NT2/D1 (cell line): Measurements from ENCODE around the gene ACP1.

Experiments used
- SUZ12 ChIP-seq: IDR thresholded peaks from 2 replicates; pipeline ENCODE4 v1.6.1; 2011; ENCODE audit not compliant: insufficient read length, insufficient read depth; ENCODE audit errors: extremely low read depth
- YY1 ChIP-seq: IDR thresholded peaks from 2 replicates; pipeline ENCODE4 v1.6.1; 2011; ENCODE audit not compliant: insufficient read length, insufficient read depth
- ZNF274 ChIP-seq: IDR thresholded peaks from 2 replicates; pipeline ENCODE4 v1.6.1; 2011; ENCODE audit warnings: mild to moderate bottlenecking, low read depth, low read length

DNA sequence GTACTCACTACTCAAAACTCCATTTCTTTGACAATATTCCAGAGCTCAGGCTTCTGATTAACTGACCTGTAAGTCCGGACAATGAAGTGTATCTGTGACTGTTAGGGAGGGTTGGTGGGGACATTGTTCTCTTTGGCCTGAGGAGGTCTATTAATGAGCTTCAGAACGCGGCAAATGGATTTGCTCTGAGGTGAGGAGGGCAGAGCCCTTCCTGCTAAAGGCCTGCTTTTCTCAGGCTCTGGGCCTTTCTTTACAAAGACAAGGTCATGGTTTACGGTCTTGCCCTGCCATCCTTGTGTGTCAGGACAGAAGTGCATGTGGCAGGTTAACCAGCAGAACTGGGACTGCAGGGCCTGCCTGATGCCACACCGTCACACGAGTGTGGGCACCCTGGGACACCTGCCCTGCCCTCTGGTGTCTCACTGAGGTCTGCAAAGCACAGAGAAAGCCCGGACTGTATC lies 15.9 kb downstream of the ACP1 start:
- no peak for TF ChIP-seq YY1
- TF ChIP-seq ZNF274 = no peak
- no peak for TF ChIP-seq SUZ12
